Activated CD8-positive, alpha-beta memory T cell treated with anti-CD3 and anti-CD28 coated beads, Interleukin-2, amount 50 U/mL, for 24 hours (primary cell): ENCODE results near the gene CYP3A7.
"Not testable (repeated sequence)": the region's sequence is repeated elsewhere in the genome, so short reads cannot be mapped to it uniquely, and the experiment has no call there.

ENCODE experiments used
- DNase-seq: peaks from one replicate; pipeline ENCODE4 v3.0.0-alpha.2; 2020; ENCODE audit errors: extremely low read depth

CYP3A7 gene

DNA sequence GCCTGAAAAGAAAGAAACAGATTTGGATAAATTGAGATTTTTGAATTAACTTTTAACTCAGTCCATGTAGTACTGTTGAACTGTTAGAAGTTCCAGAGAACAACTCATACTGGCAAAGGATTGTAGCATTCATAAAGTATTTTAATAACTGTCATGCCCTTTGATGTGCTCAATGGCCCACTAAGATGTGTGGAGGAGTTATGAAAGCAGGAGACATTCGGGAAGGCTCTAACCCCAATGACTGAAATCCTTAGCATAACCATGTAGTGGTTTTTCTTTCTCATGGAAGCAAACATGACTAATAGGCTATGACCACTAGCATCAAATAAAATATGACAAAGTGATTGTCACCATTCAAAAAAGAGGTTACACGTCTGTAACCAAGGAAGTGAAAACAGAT, 25.7 kb downstream of the CYP3A7 start:
- DNase-seq, result no peak

DNA sequence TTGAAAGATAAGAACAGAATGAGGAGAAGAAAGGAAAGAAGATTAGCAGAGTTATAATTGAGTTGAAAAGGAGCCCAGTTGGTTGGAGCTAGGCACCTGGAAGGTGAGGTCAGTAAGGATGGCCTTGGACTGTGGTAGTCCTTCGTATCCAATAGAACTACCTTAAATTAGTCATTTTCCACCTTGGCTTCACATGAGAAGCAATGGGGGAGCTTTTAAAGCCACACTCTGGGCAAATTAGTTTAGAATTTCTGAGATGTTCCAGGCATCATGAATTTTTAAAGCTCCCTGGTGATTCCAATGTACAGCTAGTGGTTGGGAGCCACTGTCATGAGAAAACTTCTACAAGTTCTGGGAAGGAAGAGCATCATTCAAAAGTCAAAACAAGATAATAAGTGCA, 27.9 kb downstream of the CYP3A7 start:
- DNase-seq, result no peak

DNA sequence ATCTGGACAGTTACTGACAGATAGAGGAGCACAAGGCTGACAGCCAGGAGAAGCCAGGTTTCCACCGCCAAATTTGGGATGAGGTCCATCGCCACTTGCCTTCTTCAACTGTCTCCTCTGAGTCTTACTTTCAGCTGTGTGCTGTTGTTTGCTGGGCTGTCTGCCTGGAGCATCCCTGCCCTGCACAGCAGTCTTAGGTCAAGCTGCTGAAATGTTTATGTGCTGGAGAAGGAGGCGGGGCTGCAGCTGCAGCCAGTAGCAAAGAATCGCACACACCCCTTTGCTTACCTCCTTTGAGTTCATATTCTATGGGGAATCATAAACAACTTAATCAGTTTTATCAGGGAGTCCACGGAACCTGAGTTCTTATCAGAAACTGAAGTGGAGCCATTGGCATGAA, 35.0 kb downstream of the CYP3A7 start:
- no peak for DNase-seq

DNA sequence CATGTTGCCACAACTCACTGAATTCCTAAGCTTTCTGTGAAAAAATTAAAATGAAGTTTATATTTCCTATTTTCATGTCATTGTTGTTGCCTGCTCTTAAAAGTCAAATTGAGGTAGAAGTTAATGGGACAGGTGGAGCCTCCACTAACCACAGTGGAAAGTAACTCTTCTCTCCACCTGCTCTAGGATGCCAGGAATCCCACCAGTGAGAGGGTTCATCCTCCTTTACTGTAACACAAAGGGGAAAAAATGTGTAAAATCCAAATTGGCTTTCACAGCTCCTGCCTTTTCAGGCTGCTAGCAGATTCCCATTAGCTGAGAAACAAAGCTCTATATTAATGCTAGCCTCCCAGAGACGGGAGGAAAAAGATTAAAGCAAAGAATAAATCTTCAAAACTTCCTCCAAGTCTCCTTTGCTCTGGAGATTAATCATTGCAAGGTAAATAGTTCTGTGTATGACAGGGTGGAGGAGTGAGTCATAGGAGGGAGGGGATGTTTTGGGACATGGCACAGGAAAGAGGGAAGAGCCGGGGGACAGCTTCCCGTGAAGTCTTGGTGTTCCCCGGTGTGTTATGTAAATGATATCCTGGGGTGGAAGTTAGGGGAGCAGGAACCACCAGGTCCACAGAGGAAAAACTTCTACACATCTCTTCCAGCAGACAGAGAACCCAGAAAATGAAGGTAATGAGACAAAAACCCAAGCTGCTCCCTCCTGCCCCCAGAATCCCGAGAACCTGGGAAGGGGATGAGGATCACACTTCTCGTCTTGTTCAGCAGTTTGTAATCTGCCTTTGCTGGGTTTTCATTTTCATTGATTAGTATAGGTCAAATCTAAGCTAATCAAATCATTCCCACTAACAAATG, 35.9 kb downstream of the CYP3A7 start:
- DNase-seq, result not testable (repeated sequence)

DNA sequence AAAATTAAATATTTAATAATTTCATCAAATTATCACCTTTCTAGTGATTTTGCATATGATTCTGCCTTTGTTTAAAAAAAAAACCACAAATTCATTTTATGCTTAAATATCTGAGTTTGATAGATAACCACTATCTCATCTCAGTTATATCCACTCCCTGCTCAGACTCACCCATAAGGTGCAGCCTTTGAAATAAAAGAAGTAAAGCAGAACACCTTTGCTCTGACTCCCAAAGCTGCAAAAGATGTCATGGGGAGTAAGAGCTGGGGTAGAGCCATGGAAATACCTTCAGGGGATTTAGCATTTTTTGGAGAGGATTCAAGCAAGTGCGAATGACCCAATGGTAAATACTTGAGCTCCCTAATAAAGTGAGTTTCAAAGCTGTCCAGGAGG, 40.1 kb downstream of the CYP3A7 start:
- DNase-seq, result no peak

DNA sequence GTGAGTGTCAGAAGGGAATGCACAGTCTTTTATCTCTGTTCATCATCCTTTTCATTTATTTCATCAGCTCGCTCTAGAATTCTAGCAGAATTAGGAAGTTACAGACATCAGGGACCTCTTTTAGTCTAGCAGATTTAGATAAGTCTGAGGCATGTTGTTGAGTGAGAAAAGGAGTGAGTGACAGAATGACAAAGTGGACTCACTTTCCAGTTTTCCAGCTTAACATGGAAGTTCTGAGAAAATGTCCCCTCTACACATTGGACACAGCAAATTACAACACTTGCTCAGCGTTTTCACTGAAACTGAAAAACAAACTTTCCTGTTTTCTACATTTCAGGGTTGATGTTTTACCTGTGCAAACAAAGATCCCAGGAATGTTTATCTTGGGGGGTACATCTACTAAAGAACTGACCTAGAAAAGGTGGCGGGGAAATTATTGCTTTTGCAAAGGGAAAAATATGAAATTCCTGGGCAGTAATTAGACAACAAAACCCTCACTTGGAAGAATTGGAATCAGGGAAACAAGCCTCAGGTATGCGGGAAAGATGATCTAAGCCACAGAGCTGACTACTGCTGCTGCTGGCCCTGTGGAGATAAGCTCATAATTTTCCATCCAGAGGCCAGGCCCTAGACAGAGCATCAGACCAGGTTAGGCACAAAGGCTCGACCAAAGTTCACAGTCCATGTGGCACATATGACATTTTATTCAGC, 40.6 kb downstream of the CYP3A7 start:
- no peak for DNase-seq

DNA sequence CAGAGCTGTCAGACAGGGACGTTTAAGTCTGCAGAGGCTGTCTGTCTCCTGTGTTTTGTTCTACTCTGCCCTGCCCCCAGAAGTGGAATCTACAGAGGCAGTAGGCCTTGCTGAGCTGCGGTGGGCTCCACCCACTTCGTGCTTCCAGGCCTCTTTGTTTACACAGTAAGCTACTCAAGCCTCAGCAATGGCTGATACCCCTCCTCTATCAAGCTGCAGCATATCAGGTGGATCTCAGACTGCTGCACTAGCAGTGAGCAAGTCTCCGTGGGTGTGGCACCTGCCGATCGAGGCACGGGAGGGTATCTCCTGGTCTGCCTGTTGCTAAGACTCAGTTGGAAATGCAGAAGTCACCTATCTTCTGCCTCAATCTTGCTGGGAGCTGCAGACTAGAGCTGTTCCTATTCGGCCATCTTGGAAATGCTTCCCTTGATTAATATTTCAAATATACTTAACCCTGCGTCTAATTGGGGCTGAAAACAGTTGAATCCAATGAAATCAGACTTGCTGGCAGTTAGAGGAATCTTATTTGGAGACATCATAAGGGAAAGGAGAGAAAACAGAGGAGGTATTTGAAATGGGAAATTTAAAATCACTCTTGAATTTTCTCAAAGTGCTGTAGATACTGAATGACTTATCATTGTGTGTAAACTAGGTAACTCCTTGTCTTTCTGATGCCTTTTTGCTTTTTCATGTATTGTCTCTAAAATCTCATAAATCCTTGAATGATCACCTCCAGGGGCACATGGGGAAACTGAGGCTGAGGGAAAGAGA, 41.4 kb downstream of the CYP3A7 start:
- no peak for DNase-seq

DNA sequence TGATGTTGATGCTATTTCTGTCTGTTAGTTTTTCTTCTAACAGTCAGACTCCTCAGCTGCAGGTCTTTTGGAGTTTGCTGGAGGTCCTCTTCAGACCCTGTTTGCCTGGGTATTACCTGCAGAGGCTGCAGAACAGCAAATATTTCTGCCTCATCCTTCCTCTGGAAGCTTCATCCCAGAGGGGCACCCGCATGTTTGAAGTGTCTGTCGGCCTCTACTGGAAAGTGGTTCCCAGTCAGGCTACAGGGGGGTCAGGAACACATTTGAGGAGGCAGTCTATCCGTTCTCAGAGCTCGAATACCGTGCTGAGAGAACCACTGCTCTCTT, 41.9 kb downstream of the CYP3A7 start:
- DNase-seq, result no peak

DNA sequence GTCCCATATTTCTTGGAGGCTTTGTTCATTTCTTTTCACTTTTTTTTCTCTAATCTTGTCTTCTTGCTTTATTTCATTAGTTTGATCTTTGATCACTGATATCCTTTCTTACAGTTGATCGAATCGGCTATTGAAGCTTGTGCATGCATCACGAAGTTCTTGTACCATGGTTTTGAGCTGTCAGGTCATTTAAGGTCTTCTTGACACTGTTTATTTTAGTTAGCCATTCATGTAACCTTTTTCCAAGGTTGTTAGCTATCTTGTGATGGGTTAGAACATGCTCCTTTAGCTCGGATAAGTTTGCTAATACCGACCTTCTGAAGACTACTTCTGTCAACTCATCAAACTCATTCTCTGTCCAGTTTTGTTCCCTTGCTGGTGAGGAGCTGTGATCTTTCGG, 42.4 kb downstream of the CYP3A7 start:
- DNase-seq, result not testable (repeated sequence)

DNA sequence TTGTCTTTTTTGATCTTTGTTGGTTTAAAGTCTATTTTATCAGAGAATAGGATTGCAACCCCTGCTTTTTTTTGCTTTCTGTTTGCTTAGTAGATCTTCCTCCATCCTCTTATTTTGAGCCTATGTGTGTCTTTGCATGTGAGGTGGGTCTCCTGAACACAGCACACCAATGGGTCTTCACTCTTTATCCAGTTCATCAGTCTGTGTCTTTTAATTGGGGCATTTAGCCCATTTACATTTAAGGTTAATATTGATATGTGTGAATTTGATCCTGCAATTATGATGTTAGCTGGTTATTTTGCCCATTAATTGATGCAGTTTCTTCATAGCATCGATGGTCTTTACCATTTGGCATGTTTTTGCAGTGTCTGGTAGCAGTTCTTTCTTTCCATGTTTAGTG, 43.3 kb downstream of the CYP3A7 start:
- DNase-seq, result not testable (repeated sequence)

DNA sequence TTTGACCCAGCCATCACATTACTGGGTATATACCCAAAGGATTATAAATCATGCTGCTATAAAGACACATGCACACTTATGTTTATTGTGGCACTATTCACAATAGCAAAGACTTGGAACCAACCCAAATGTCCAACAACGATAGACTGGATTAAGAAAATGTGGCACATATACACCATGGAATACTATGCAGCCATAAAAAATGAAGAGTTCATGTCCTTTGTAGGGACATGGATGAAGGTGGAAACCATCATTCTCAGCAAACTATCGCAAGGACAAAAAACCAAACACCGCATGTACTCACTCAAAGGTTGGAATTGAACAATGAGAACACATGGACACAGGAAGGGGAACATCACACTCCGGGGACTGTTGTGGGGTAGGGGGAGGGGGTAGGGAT, 44.1 kb downstream of the CYP3A7 start:
- DNase-seq, result not testable (repeated sequence)

DNA sequence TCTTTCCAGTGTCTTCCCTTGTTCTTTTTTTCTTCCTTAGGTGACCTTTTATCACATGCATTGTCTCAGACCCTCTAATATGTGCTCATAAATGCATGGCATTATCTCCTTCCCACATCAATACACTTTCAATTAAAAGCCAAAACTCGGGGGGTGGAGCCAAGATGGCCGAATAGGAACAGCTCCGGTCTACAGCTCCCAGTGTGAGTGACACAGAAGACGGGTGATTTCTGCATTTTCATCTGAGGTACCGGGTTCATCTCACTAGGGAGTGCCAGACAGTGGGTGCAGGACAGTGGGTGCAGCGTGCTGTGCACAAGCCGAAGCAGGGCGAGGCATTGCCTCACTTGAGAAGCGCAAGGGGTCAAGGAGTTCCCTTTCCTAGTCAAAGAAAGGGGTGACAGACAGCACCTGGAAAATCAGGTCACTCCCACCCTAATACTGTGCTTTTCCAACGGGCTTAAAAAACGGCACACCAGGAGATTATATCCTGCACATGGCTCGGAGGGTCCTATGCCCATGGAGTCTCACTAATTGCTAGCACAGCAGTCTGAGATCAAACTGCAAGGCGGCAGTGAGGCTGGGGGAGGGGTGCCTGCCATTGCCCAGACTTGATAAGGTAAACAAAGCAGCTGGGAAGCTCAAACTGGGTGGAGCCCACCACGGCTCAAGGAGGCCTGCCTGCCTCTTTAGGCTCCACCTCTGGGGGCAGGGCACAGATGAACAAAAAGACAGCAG, 49.0 kb downstream of the CYP3A7 start:
- DNase-seq, result not testable (repeated sequence)

DNA sequence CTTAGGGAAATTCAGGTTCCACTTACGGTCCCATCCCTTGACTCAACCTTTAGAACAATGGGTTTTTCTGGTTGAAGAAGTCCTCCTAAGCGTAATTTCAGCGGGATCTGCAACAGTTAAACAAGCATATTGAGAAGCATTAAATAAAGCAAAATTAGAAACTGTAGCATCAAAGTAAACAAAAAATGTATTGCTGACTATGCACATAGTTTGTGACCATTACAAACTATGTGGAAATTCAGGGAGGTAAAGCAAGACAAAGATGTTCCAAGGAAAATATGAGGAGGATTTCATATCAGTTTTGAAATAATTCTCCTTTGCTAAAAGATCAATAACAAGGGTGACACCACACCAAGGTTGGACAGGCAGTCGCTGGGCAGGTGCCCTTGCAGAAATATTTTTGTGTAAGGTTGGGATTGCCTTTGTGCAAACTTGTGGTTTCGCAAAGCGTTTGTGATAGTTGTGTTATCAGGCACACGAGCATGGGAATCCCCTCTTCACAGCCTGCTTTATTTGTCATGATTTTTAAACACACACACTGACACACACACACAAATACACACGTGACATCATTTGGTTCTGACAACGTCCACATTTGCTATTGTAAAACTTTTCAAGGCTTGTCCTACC, 49.8 kb downstream of the CYP3A7 start:
- no peak for DNase-seq

DNA sequence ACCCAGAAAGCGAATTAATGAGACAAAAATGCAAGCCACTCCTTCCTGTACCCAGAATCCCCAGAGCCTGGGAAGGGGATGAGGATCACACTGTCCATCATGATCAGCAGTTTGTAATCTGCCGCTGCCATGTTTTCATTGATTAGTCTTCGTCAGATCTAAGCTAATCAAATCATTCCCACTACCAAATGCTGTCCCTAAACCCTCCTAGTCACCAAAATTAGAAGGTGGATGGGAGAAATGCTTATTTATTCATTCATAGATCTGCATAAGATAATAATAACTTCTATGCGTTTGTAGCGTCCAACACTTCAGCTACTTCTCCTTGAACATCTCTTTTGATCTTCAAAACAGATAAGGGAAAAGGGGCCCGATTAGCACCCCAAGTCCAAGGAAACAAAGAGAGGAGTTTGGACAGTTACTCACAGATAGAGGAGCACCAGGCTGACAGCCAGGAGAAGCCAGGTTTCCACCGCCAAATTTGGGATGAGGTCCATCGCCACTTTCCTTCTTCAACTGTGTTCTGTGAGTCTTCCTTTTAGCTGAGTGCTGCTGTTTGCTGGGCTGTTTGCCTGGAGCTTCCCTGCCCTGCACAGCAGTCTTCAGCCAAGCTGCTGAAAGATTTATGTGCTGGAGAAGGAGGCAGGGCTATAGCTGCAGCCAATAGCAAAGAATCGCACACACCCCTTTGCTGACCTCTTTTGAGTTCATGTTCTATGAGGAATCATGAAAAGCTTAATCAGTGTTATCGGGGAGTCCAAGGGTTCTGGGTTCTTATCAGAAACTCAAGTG, 55.4 kb downstream of the CYP3A7 start, which contains the start of gene CYP3A5:
Gene CYP3A5, minus strand, starts transcription at position 597 of the 792 bp plus-strand sequence. Its CDS starts 100 bp downstream, at position 497.
- DNase-seq, result no peak

DNA sequence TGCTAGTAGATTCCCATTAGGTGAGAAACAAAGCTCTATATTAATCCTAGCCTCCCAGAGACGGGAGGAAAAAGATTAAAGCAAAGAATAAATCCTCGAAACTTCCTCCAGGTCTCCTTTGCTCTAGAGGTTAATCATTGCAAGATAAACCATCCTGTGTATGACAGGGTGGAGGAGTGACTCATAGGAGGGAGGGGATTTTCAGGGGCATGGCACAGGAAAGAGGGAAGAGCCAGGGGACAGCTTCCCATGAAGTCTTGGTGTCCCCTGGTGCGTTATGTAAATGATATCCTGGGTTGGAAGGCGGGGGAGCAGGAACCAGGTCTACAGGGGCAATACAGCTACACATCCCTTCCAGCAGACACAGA, 56.0 kb downstream of the CYP3A7 start:
- DNase-seq, result no peak

DNA sequence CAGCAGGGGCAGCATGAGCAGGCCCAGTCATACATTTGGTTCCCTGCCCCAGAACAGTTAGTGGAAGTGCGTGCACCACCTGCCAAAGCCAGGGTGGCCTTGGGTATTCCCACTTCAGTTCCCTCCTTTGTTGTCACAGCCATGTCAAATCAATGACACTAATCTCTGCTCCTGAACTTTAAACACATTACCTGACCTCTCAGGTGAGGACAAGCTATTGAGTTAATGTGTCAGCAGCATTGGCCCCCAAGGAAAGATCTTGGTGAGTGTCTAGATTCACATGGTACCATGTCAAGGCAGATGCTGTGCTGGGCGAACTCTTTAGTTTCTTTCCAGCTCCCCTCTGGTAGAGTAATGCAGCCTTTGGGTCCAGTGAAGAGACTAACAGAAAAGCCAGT, 57.3 kb downstream of the CYP3A7 start:
- no peak for DNase-seq

DNA sequence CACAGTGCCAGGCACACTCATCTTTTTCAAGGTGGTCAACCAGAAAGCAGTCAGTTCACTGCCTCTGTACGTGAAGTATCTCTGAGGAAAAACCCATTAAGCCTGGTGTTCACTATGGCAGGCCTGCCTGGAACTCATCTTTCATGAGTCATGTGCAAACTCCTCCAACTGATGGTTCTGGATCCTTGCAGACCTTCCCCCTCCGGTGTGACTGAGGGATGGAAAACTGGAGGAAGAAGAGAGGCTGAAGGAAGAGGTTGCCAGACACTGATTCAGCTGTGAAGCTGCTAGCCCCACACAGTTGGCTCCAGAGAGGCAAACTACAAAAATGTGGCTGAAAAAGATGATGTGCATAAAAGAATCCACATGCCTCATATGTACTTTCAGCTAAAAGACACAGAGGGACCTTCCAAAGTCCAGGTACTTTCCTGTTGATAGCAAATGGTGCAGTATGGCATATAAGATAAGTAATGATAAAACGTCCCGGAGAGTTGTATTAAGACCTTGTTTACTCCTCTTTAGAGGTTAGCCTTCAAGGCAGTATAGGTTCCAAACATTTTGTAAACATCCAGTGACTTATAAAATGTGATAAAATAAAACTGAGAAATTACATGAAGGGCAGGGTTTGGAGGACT, 57.9 kb downstream of the CYP3A7 start:
- no peak for DNase-seq

DNA sequence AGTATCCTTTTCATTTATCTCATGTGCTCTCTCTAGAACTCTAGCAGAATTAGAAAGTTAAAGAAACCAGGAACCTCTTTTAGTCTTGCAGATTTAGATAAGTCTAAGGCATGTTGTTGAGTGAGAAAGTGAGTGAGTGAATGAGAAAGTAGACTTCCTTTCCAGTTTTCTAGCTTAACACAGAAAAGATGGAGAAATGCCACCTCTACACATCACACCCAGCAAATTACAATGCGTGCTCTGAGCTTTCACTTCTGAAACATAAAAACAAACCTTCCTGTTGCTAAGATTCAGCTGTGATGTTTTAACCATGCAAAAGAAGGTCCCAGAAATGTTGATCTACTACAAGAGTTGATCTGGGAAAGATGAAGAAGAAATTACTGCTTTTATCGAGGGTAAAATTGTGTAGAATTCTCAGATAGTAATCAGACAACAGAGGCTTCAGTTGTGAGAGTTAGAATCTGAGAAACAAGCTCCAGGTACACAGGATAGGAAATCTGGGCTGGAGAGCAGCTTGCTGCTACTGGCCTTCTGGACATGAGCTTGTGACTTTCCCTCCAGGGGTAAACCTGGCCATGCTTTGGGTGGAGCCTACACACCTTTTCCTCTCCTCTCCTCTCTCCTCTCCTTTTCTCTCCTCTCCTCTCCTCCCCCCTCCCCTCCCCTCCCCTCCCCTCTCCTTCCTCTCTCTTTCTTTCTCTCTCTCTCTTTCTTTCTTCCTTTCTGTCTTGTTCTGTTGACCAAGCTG, 59.8 kb downstream of the CYP3A7 start:
- DNase-seq, result no peak

DNA sequence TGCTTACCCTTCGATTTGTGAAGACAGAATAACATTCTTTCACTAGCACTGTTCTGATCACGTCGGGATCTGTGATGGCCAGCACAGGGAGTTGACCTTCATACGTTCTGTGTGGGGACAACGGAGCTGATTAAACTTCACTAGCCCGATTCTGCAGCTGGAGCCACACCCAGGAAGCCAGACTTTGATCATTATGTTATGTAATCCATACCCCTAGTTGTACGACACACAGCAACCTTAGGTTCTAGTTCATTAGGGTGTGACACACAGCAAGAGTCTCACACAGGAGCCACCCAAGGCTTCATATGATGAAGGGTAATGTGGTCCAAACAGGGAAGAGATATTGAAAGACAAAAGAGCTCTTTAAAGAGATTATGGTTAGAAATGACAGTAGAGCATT, 62.4 kb downstream of the CYP3A7 start:
- no peak for DNase-seq
